ENCODE measurements around the gene CCDC187.

DNA sequence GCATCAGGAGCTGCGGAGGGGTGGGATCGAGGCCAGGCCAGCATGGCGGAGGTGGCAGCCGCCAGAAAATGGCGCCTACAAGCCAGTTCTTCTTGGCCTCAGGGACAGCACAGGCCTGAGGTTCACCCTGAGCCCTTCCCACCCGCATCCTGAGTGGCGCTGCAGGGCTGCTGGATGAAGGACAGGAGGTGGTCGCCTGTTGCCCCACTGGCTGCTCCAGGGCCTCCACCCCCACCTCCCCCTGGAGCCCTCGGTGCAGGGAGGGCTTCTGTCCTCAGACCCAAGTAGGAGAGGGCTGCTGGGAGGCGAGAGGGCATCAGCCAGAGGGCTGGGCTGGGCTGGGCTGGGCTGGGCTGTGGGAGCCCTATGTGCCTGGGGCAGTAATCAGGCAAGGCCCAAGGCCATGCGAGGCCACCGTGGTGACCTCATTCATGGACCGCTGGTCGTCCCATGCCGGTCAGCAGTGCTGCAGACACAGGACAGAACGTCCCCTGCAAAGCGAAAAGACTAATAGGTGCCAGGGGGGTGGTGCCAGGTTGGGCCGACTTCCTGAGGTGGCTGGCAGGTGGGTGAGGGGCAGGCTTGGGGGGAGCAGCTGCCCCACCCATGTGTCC, 37.3 kb upstream of the CCDC187 start:
- TF ChIP-seq, protein P1, sequence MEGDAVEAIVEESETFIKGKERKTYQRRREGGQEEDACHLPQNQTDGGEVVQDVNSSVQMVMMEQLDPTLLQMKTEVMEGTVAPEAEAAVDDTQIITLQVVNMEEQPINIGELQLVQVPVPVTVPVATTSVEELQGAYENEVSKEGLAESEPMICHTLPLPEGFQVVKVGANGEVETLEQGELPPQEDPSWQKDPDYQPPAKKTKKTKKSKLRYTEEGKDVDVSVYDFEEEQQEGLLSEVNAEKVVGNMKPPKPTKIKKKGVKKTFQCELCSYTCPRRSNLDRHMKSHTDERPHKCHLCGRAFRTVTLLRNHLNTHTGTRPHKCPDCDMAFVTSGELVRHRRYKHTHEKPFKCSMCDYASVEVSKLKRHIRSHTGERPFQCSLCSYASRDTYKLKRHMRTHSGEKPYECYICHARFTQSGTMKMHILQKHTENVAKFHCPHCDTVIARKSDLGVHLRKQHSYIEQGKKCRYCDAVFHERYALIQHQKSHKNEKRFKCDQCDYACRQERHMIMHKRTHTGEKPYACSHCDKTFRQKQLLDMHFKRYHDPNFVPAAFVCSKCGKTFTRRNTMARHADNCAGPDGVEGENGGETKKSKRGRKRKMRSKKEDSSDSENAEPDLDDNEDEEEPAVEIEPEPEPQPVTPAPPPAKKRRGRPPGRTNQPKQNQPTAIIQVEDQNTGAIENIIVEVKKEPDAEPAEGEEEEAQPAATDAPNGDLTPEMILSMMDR (IDR thresholded peaks at IDR 0.05): no peak
- no peak for TF ChIP-seq POLR2A (IDR thresholded peaks at IDR 0.05)

Data from right lobe of liver (tissue), 4 donors.